Type B pancreatic cell (in vitro differentiated cells): ENCODE measurements around the gene AKAP8L. TPM values are rescaled to one million over a fixed set of nuclear protein-coding genes. Genes with fewer than 3 reads are reported as not detected.

Source experiments
- DNase-seq: peaks from one replicate; pipeline ENCODE4 v3.0.0; 2021; ENCODE audit warnings: mixed read lengths; ENCODE audit not compliant: unreplicated experiment; ENCODE audit errors: extremely low spot score
- H3K27ac Mint-ChIP-seq: 2 replicates; pipeline ENCODE4 v1.8.0; 2021; ENCODE audit warnings: mild to moderate bottlenecking, mixed read lengths
- H3K27me3 Mint-ChIP-seq: 2 replicates; pipeline ENCODE4 v1.8.0; 2021; ENCODE audit warnings: mixed read lengths
- H3K36me3 Mint-ChIP-seq: 2 replicates; pipeline ENCODE4 v1.8.0; 2021; ENCODE audit warnings: mixed read lengths
- H3K4me1 Mint-ChIP-seq: one replicate; pipeline ENCODE4 v1.8.0; 2021; ENCODE audit warnings: mixed read lengths; ENCODE audit not compliant: unreplicated experiment
- H3K4me3 Mint-ChIP-seq: 2 replicates; pipeline ENCODE4 v1.8.0; 2021; ENCODE audit warnings: mild to moderate bottlenecking, mixed read lengths
- H3K9me3 Mint-ChIP-seq: 2 replicates; pipeline ENCODE4 v1.8.0; 2021; ENCODE audit warnings: mixed read lengths
- total RNA-seq: library from RNA; stranded (reverse); gene quantifications from 2 replicates; pipeline ENCODE4 v1.2.1, GENCODE V29; 2021; ENCODE audit warnings: low replicate concordance
- TF ChIP-seq, protein P1 (sequence below): fragments of 200-600 bp; sonication (generic); conservative IDR thresholded peaks from 2 replicates; pipeline ENCODE4 v1.5.0; 2021; ENCODE audit warnings: antibody characterized with exemption, mild to moderate bottlenecking

Gene AKAP8L
- total RNA-seq, 1 donor from 2014 or later, result 166 TPM

DNA sequence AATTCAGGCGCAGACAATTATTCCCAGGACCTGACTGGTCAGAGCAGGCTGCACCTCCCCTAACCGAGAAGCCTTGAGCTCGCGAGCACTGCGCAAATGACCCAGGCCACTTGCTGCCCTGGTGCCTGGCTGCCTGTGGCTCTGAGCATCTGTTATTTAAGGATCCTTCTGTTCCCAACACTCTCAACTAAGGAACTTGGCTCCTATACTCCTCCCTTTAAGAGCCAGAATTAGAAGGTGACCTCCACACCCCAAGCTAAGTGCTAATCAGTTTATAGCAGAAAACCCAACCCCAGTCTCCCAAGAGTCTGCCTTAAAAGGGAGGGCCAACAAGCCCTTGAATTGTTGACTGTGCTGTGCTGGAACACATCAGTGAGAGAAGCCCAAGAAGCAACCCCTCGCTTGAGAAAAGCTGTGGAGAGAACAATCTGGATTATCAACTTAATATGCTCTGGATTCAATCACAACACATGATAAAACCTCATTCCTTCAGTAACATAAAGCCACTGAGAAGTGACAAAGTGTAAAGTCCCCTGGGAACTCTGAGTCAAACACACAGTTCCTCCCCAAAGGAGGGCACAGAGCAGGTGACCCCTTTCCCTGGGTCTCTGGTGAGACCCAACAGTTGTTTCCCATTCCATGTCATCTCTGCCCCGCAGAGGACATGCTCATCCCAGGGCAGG lies 14.6 kb downstream of the AKAP8L start:
- Mint-ChIP-seq H3K9me3 (no peaks in the 10 kb centered on the region), H3K36me3 (peaks cover 13% of the 10 kb centered on the region), H3K4me3 (no peak overlapping the region), H3K4me1 (peaks cover 11% of the 10 kb centered on the region), H3K27ac (no peak overlapping the region), H3K27me3 (no peaks in the 10 kb centered on the region)
- TF ChIP-seq, protein P1, sequence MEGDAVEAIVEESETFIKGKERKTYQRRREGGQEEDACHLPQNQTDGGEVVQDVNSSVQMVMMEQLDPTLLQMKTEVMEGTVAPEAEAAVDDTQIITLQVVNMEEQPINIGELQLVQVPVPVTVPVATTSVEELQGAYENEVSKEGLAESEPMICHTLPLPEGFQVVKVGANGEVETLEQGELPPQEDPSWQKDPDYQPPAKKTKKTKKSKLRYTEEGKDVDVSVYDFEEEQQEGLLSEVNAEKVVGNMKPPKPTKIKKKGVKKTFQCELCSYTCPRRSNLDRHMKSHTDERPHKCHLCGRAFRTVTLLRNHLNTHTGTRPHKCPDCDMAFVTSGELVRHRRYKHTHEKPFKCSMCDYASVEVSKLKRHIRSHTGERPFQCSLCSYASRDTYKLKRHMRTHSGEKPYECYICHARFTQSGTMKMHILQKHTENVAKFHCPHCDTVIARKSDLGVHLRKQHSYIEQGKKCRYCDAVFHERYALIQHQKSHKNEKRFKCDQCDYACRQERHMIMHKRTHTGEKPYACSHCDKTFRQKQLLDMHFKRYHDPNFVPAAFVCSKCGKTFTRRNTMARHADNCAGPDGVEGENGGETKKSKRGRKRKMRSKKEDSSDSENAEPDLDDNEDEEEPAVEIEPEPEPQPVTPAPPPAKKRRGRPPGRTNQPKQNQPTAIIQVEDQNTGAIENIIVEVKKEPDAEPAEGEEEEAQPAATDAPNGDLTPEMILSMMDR, result no peak
- DNase-seq, result no peak

DNA sequence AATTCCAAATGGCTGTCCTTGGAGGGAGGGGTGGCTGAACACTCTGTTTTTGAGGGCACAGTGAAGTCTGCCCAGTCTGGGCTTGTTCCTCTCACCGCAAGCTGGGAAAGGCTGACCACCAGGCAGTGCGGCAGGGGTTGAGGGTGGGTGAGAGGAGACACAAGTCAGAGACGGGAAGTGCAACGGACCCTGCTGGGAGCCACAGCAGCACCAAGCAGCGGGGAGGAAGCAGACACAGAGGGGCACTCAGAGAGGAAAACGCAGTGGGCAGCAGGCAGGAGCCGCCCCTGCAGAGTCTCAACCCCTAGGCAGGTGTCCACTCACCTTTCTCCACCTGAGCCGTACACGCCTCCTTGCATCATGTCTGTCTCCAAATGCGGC lies 15.6 kb downstream of the AKAP8L start:
- Mint-ChIP-seq H3K27me3 (no peaks in the 10 kb centered on the region), H3K9me3 (no peaks in the 10 kb centered on the region), H3K36me3 (peaks cover 10% of the 10 kb centered on the region), H3K4me3 (no peak overlapping the region), H3K27ac (peak overlapping the region; percentile 22), H3K4me1 (peaks cover 11% of the 10 kb centered on the region)
- DNase-seq, result no peak
- TF ChIP-seq, protein P1, result no peak

DNA sequence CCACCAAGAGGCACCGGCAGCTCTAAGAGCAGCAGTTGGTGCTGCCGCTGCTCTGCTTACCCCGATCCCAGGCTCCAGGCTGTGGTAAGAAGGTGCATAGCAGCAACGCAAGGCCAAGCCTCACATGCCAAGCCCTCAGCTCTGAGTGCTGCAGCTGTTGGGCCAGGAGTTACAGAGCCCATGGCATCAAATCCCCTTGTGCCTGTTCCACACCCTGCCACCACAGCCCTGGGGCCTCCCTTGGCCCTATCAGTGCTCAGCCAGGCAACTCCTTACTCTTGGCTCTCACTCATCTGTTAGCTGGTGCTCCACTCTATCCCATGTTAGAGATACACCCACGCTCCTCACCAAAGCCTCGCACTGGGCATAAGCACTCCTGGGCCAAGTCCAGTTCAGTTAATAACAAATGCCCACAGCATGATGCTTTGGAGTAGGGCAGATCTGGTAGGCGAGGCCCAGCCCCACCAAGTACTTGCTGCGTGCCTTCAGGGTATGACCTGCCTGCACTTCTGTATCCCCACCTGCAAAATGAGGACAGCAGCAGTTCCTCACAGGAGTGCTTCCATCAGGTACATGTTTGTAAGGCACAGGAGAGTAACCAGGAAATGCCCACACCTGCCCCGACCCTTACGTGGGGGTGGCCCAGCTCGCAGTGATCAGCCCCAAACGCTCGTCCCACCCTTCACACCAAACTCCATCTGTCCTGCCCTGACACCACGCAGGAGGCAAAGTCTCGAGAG lies 16.2 kb downstream of the AKAP8L start:
- TF ChIP-seq, protein P1, result no peak
- no peak for DNase-seq
- Mint-ChIP-seq H3K9me3 (no peaks in the 10 kb centered on the region), H3K27me3 (no peaks in the 10 kb centered on the region), H3K4me3 (no peak overlapping the region), H3K36me3 (peaks cover 11% of the 10 kb centered on the region), H3K27ac (no peak overlapping the region), H3K4me1 (peaks cover 11% of the 10 kb centered on the region)

DNA sequence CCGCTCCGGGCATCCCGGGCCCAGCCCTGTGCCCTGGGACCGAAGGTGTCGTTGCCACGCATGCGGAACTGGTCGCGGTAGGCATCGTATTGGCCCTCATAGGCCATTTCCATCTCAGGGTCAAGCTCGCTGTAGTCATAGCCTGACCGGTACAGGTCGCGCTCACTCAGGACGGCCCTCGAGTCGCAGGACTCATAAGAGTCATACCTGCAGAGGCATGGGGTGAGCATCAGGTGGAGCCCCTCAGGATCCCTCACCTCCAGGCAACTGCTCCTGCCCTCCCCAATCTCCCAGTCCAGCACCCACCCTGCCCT lies 17.4 kb downstream of the AKAP8L start:
- TF ChIP-seq, protein P1, result no peak
- H3K36me3 Mint-ChIP-seq, result peaks cover 21% of the 10 kb centered on the region
- no peaks in the 10 kb centered on the region for H3K9me3 Mint-ChIP-seq
- no peak for DNase-seq
- no peaks in the 10 kb centered on the region for H3K27me3 Mint-ChIP-seq
- no peak overlapping the region for H3K27ac Mint-ChIP-seq
- peaks cover 11% of the 10 kb centered on the region for H3K4me1 Mint-ChIP-seq
- no peak overlapping the region for H3K4me3 Mint-ChIP-seq

DNA sequence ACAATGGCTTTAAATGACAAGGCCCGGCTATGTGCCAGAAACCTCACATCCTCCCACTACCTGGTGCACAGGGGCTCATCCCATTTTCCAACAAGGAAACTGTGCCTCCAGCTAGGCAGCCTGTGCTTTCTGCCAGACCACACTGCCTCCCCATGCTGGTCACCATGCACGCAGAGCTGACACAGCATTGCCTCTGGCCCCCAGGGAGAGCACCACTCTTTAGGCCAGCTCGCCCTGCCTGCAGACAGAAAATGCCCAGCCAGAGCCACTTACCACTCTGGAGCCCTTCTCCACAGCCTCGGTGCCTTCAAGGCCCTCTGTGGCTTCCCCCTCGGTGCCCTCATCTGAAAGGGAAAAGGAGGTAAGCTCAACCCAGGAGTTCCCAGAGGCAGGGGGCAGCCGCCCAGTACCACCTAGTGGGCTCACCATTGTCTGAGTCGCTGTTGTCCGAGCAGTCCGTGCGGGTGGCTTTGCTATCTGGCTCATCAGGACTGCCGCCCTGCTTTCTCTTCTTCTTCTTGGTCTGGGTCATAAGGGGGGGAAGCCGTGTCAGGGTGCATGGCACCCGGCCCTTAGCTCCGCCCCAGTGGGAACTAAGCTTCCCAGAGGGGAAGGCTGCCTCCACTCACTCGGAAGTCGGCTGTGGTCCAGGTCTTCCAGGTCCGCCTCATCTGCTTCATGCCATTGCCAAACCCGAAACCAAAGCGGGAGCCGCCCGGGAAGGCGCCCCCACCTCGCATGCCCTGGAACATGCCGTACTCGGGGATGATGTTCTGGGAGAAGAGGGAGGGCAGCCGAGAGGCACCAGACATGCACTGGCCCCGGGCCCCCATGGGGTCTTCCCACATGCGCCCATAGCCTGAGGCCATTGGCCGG lies 18.0 kb downstream of the AKAP8L start:
- Mint-ChIP-seq H3K27me3 (no peaks in the 10 kb centered on the region), H3K36me3 (peaks cover 23% of the 10 kb centered on the region), H3K9me3 (no peaks in the 10 kb centered on the region), H3K4me3 (no peak overlapping the region), H3K4me1 (peaks cover 11% of the 10 kb centered on the region), H3K27ac (no peak overlapping the region)
- no peak for DNase-seq
- TF ChIP-seq, protein P1, result no peak
